HG02885 (cell line): Measurements from ENCODE around the gene FGD5.

Experiments
- ATAC-seq: cut with Tn5 transposase; IDR thresholded peaks from one replicate; pipeline ENCODE4 v1.9.1; 2021; ENCODE audit warnings: mild to moderate bottlenecking; ENCODE audit not compliant: unreplicated experiment, poor library complexity

FGD5 gene

DNA sequence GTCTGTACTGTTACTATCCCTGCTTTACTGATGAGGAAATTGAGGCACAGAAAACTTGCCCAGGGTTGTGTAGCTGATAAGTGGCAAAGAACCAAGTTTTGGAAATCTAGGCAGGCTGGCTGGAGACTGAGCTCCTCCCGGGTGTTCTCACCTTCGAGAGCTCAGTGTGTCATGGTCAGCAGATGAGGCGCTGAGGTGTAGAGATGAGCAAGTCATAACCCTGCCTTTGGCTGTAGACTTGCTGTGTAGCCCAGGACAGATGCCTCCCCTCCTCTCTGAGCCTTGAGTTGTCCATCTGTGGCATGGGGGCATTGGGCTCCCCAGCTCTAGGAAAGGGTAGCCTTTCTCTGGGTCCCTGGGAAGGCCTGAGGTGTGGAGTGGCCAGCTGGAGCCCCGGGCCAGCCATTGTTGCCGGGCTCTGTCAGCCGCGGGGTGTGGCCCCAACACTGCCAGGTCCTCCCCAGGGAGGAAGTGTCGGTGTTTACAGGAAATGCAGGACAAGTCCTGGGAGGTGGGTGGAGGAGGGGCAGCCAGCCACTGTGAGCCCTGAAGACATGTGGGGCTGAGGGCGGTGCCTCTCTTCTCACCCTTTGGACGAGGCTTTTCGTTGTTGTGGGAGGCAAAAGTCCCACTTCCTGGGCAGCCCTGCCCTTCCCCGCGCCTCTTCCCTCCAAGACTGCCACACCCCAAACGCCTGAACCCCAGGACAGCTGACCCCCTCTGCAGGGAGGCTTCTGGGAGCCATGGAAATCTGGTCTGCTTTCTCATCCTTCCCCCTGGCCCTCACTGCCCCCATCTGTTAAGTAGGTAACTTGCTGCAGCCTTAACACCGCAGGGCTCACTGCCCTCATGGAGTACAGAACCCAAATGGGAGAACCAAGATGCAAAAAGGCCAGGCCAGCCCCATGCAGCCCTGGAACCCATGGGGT is 29.1 kb downstream of the FGD5 start:
- ATAC-seq, result peak; percentile 43

DNA sequence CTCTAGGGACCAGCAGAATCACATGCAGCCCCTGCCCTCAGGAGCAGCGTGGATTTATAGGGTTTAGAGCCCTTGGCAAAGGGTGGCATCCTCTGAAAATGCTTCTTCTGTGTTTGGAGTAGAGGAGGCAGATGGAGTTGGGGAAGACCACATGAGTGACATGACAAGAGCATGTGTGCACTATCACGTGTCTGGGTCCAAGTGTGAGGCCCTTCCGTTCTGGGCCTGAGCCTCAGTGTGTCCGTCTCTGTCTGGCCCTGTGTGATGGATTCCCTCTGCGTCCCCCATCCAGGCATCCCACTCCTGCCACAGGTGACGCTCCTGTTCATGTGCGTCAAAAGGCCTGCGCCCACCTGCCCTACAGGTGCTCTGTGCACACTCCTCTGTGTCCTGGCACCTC is 30.1 kb downstream of the FGD5 start:
- ATAC-seq, result no peak

GRCh38 chr3:14849638-14850230 is 31.0 kb downstream of the FGD5 start:
- no peak for ATAC-seq

DNA sequence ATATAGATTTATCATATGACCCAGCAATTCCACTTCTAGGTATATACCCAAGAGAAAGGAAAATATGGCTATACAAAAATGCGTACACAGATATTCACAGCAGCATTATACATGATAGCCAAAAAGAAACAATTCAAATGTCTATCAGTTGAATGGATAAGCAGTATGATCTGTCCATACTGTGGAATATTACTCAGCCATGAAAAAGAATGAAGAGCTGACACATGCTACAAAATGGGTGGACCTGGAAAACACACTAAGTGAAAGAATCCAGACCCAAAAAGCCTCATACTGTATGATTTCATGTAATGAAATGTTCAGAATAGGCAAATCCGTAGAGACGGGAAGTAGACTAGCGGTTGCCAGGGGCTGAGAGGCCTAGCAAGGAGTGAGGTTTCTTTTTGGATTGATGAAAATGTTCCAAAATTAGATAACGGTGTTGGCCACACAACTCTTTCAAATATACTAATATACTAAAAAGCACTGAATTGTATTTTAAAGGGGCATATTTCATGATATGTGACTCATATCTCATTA is 33.4 kb downstream of the FGD5 start:
- no peak for ATAC-seq

GRCh38 chr3:14852717-14853116 is 34.0 kb downstream of the FGD5 start:
- no peak for ATAC-seq

- no peak for ATAC-seq
Measured at GRCh38 chr3:14853271-14853951, 34.6 kb downstream of the FGD5 start.

DNA sequence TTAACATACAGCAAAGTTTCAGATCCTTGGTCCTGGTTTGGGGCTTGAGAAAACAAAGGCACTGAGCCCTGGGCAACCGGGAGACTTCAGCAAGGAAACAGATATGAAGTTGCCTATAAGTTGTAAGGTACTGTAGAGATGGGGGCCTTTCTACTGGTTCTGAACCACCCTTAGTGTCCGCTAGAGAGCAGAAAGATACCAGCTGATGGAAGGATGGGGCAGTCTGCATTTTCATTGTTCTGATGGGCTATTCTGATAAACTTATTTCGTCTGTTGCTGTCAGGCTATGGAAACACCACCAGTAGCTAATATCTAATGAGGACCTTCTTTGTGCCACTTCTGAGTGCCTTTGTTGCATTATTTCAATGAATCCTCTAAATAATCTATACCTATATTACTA is 38.7 kb downstream of the FGD5 start:
- no peak for ATAC-seq

DNA sequence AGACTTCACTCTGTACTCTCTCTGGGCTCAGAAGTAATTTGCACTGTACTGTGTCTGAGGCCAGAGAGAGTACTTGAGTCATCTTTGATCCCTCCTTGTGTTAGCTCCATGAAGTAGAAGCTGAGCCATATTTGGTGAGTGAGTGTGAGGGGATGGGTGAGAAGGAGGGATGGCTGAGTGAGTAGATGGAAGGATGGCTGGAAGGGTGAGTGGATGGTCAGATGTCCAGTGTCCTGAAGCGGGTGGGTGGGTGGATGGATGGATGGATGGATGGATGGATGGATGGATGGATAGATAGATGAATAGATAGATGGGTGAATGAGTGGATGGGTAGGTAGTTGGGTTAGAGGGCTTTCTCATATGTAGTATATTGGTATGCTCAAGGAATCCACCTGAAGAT is 39.3 kb downstream of the FGD5 start:
- ATAC-seq, result no peak

DNA sequence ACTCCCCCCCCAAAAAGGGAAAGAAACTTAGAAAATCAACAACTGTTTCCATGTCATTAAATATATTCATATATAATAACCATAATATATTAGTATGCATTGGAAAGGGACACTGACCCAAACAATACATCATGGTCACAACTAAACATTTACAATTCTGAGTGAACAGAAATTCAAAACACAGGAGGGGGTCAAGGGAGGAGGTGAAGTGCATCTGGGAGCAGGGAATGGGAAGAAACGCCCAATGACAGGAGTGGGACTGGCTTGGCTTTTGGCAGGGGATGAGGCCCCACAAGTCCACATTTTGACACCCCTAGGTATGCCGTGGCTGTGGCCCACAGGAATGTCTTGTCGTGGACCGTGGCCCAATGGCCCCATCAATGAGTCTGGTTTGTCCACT is 41.1 kb downstream of the FGD5 start:
- ATAC-seq, result no peak

- no peak for ATAC-seq
Measured at GRCh38 chr3:14861031-14861430, 42.3 kb downstream of the FGD5 start.

DNA sequence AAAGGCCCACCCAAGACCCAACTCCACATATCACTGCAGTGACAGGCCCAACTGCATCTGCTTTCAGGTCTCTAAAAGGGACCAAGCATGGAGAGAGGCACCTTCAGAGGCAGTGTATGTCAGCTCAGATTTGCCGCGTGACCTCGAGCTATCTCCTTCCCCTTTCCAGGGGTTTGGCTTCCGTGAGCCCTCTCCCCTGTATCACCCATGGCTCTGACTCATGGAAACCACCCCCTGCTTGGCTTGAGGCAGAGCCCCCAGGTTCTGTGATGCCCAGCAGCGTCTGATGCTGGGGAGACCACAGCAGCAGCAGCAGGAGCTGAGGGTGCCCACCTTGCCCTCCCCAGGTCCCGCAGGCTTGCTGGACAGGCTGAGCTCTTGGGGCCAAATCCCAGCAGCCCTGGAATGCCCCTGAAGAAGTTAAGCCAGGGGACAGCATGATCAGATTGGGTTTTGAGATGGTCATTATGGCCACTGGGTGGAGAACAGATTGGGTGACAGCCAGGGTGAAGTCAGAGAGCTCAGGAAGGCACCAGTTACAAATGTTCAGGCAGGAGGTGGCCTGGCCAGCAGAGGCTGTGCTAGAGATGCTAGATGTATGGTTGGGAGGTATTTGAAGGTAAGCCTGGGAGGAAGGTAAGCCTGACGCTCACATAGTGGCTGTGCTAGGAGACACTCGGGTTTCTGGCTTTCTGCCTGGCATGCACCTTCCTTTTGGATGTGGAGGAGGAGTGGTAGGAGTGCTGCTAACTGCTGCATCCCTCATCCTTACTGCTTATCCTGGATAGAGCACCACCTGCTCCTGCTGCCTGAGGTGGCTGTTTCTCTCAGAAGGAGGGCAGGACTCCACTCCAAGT is 42.9 kb downstream of the FGD5 start:
- no peak for ATAC-seq

DNA sequence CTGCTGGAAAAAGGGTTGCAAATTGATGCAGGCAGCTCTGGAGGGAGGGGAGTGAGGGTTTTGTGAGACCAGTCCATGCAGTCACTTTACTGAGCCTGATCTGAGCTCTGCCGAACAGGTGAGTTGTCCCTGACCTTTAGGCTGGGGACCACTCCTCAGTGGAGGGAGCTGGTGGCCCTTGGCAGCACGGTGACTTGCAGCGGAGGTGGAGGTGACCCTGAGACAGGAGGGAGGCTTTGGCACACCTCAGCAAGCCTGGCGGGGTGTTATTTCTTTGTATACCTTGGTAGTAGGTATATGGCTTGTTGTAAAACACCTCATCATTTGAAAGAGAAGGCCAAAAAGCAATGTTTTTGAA is 43.5 kb downstream of the FGD5 start:
- no peak for ATAC-seq

GRCh38 chr3:14862661-14863230 is 44.0 kb downstream of the FGD5 start:
- no peak for ATAC-seq

DNA sequence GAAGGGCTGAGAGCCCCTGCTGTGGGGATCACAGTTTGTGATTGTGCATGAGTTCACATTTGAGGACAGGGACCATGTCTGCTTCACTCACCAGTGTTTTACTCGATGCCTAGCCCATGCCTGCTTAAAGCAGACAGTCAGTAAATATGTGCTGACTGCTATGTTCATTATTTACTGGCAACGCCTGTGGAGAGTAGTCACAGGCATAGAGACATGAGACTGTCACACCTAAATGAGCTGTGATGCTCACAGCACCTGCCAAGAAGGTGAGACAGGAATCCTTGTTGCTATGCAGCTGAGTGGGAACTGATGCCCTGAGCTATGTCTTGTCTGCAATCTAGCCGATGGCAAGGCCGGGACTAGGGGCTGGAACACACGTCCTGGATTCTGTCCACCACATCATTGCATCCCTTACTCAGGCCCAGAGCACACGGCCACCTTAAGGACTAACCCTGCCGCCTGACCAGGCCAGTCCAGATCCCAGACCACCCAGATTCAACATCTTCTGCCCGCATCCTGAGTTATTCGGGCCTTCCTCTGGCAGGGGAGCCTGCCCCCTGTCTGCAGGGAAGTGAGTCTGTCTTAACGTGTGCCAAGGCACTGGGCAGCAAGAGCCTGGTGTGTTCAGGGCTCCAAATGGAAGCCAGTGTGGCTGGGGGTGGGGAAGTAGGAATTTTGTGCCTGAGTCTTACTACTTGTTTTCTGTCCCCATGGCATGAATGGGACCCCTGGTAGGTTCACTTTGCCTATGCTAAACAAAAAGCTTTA is 44.8 kb downstream of the FGD5 start:
- ATAC-seq, result no peak

GRCh38 chr3:14864131-14864530 is 45.4 kb downstream of the FGD5 start:
- ATAC-seq, result no peak

- no peak for ATAC-seq
Measured at GRCh38 chr3:14866627-14867026, 47.9 kb downstream of the FGD5 start.

- ATAC-seq, result no peak
Measured at GRCh38 chr3:14867936-14868570, 49.3 kb downstream of the FGD5 start.

DNA sequence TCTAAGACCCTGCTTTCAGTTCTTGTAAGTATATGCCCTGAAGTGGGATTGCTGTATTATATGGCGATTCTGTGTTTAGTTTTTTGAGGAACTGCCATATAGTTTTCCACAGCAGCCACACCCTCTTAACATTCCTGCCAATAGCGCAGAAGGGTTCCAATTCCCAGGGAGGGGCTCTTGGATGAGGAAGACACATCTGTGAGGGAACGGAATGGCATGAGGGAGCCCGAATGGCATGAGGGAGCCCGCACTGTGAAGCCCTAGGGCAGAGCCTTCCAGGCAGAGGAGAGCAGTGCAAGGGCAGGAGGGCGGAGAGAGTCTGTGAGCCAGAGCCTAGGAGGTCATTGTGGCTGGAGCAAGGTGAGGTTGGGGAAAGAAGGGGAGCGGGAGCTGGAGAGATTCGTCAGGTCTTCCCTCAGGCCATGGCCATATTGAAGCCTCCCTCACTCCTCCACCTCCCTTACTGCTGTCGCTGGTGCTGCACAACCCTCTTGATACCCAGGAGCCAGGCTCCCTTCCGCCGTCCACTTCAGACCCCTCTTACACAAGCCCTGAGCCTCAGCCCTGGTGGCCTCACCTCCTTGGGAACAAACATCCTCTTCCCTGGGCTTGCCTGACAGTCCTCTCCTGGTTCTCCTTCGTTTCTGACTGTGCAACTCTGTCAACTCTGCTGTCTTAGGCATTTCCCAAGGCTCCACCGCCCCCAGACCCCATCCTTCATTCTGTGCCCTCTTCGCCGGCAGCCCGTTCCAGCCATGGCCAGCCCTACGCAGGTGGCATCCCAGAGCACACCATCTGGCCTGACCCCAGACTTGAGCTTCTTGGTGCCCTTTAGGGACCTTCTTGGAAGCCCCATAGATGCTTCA is 51.4 kb downstream of the FGD5 start:
- ATAC-seq, result no peak
